ENCODE measurements around the gene SFI1.

SFI1 gene

DNA sequence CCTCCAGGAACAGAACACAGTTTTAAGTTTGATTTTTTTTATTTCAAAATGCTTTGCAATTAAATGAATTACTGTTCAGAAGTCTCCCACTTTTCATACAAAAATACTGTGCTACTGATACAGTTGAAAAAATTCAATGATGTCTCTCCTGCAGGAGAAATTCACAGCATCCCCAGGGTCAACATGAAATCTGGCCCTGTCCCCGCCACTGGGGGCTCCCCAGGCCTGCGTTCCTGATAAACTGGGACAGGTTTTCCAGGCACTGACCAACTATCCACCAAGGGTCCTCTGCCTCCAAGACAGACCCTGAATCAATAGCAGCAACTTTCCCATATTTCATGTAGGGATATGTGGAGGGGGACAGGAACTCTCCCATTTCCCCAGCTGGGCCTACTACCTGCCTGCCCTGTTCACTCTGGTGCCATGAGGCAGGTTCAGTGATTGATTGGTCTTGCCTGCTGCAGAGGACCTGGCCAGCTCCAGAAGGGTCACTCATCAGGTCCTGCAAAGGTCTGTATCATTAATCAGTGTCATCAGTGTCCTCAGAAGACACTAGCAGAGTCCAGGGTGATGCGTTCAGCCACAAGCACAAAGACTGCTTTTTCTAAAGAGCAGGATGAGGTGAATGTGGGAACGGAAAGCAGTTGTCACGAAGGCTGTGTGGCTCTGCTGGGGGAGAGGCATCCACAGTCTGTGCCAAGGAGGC, 122.3 kb downstream of the SFI1 start:
- DNase-seq: no peak

DNA sequence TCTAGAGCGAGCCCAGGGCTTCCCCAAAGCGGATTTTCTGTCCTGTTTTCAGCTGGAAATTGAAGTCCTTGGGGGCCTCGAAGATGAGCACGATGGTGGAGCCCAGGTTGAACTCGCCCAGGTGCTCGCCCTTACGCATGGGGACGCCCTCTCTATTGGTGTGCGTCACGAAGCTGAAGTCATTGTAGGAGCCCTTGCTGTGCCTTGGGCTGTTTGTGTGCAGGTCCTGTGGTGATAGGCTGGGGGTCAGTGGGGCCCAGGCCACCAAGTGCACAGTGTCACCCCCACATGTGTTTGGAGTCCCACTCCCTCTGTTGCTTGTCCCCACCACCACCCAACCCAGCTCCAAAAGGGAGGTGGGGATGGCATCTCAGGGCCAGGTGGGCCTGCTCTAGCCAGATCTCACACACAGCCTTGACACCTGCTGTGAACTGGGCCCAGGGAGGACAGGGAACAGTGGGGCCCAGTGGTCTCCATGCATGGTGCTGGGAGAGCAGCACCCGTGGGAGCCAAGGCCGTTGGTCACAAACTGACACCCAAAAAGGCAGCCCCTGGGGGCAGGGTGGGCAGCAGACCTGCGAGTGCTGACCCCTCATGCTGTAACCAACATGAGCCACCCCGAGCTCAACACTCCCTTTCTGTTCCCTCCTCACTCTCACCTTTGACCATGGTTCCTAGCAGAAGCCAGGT, 123.4 kb downstream of the SFI1 start:
- no peak for DNase-seq

DNA sequence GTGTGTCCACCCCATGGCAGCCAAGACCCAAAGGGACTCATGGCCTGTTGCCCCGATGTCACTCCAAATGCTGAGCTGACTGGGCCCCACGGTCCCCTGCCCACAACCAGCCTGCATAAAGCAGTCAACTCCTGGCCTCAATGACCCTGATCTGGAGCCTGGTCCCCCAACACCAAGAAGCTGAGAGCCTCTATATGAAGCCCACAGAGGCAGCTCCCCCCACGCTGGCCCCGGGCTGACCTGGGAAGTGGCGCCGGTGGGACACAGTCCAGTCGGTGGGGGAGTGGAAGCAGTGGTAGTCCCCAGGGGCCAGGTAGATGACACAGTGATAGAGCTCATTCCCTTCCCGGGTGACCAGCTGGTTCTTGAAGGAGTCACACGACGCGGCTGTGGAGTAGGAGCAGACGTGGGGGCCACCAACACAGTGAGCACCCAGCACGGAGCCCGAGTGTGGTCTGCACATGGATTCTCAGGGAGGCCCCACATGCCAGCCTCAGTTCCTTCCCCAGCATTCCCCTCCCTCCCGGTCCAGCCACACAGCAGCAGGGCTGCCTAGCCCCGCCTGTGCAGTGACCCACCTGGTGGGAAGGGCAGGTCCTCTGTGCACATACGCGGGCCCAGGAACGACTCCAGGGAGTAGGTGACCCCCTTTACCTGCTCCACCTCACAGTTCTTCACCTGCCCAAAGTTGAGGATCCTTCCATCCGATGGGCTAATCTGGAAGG, 124.6 kb downstream of the SFI1 start:
- DNase-seq: no peak

DNA sequence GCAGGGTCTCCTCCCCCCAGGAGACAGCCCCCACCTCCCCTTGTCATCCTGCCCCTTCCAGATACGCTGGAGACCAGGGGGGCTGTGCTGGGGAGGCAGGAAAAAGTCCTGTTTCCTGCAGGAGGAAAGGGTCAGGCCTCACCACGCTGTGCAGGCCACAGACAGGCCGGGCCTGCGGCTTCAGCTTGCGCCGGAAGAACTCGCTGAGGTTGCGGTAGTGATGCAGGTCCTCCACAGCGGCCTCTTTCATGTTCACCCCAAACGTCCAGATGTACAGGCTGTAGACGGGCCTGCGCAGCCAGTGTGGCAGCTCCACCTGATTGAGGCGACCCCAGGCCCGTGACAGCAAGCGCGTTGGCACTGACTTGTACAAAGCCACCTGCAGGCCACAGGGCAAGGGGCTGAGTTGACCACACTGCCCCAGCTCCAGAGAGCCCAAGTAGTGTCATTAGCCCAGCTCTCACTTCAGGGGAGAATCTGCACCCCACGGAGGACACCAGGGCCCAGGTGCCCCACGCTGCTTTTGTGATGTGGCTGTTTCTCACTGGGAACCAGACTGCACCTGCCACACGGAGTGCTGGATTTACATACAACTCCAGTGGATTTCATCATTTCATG, 125.3 kb downstream of the SFI1 start:
- DNase-seq: no peak

DNA sequence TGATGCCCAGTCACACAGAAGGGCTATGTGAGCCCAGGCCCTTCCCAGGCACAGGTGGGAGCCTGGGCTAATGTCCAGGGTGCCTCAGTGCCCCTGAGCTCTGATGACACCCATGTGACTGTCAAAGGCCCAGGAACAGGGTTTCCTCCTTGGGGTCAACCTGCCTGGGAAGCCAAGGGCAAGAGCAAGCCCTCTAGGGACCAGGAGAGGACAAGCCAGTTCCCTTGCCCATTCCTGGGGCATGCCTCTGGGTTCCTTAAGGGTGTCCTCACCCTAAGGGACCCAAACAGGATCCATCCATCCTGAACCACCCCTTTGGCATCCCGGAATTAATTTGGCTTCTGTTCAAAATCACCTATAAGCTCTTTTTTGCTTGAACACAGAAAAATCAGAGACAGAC, 126.6 kb downstream of the SFI1 start:
- no peak for DNase-seq

DNA sequence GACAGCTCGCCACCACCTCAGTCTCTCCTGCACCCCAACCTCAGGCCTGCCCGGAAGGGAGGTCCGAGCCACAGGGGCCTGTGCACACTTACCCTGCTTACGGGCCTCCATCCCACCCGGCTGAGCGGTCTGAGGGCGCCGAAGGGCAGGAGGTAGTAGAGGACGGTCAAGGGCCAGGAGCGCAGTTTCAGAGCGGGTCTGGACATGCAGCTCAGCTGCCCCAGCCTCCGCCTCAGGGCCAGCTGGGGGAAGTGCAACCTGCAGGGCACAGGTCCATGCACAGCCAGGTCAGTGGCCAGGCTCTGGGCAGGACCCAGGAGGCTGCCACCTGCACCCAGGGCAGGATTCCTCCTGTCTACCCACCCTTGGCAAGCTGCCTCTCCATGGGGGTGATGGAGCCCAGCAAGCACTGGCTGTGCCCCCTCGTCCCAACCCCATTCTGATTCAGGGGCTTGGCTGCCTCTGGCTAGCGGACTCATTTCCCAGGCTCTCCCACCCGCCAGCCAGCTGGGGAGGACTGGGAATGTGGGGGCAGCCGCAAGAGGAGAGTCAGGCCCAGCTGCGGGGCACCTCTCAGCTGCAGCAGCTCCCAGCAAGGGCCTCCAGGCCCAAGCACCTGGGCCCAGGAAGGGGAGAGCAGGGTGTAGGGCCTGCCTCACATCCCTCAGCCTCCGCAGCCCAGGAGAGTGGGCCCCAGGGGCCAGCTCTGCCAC, 127.4 kb downstream of the SFI1 start:
- DNase-seq: no peak

DNA sequence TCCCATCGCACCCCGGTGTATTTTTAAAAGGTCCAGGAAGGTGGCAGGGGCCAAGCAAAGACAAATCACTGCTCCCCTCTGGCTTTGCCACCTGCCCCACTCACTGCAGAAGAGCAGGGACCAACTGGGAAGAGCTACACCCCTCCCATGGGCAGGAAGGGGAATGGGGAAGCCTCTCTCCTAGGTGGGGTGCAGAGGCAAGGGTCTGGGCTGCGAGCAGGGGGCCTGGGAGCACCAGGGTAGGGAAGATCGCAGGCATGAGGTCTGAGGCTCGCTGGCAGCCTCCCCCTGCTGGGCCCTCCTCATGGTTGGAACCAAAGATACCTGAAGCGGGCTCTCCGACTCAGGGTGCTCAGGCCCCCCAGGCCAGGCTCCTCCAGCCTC, 128.9 kb downstream of the SFI1 start:
- no peak for DNase-seq

DNA sequence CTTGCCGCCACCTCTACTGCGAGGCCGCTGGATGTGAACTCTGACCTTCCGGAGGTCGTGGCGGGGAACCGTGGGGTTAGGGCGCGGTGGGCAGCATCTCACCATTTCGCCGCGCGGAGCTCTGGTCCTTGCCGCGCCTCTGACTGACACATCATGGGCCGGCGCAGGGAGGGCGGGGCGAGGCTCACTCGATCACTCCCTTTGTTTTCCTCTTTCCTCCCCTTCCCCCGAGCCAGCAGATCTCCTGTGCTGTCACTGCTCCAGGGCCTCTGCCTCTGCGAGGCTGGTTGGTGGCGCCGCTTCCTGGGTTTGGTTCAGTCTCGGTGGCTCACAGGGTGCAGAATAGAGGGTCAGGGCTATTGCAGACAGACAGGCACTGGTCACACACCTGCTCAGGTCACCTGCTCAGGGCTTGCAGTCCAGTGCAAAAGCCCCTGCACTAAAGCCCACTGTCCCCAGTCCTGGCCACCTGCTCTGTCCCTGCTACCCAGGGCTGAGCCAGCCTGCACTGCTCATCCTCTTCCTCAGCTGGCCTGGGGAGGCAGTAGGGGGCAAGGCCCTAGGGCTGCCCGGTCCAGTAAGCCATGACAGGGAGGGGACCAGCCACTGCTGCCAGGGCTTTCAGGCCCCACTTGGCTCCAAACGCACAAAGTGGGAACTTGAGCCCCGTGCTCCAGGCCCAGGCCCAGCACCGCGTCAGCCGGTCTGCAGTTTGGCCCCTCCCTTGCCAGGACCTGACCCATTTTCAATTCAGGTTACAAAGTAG, 129.5 kb downstream of the SFI1 start:
- no peak for DNase-seq

DNA sequence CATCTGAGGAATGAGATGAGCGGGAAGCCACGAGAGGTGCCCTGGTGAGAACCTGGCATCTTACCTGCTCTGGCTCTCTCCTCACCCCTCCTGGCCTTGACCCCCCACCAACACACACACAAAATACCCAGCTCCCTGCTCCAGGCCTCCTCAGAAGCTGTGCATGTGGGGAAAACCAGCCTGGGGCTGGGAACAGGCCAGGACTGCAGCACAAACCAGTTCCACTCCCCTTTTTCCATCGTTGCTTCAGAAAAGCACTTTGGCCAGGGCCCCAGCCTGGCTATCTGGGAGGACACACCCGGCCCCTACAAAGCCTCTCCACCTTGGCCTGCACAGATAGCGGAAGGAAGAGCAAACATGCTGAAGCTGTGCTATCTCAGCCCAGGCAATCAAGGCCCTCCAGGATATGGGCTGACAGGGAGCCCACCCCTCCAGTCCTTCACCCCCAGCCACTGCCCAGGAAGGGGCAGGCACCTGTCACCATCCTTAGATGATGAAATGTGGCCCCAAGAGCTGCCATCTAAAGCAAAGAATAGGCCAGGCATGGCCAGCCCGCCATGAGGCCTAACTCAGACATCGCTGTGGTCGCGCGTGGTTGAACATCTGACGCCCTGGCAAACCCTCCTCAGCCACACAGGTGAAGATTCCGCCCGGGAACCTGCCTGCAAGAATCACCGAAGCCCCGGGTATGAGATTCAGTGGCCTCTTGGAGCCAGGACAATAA, 130.3 kb downstream of the SFI1 start:
- DNase-seq: no peak

DNA sequence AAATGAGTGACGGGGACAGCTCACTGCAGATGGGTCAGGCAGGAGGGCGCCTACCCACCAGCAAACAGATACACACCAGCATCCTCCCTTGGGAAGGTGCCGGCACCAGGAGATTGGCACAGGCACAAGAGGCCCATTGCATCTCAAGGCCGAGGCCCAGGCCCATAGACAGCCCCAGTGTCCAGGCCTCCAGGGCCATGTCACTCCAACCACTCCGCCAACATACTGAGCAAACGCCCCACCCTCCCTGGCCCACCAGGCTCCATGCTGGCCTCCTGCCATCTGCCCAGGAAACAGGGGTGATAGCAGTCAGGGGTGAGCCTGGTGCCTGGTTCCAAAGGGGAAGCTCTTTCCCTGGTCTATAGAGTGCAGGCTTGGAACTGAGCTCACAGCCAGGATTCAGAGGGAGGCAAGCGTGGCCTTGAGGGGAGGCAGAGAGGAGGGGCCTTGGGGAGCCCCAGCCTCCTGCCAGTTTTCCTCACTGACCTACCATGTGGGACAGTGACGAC, 130.9 kb downstream of the SFI1 start:
- no peak for DNase-seq

DNA sequence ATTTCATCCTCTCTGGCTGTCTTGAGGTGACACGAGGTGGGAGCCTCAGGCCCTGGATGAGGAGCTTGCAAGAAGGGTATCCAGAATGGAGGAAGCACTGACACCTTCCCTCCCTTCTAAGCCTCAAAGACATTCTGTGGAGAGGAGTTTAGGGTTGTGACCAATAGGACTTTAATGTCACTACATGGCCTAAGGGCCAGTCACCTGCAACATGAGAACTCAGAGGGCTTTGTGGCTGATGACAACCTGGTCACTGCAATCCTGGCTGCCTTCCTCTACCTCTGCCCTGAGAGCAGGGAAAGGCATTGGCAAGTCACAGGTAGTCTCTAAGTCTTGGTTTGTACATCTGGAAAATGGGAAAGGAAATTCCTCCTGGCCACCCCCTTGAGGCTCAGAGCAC, 132.0 kb downstream of the SFI1 start:
- no peak for DNase-seq

DNA sequence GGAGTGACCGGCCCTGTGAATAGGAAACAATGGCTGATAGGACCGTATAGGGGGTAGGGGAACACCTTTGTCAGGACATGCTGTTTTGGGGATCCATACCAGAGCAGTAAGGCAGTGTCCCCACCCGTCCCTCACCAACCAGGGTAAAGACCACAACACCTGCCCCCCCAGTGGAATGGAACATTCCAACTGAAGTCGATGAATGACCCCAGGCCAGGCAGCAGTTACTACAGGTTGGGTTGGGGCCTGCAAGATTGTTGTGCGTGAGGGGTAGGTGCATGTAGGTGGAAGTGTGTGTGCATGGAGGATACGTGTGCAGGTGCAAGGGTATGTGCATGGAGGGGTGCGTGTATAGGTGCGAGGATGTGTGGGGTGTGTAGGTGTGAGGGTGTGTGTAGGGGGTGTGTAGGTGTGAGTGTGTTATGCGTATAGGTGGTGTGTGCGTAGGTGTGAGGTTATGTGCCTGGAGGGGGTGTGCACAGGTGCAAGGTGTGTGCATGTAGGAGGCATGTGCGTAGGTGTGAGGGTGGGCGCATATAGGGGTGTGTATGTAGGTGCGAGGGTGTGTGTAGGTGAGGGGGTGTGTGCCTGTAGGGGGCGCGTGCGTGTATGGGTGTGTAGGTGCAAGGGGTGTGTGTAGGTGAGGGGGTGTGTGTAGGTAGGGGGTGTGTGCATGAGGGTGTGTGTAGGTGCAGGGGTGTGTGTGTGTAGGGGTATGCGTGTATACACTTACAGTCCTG, 132.8 kb downstream of the SFI1 start:
- DNase-seq: no peak

DNA sequence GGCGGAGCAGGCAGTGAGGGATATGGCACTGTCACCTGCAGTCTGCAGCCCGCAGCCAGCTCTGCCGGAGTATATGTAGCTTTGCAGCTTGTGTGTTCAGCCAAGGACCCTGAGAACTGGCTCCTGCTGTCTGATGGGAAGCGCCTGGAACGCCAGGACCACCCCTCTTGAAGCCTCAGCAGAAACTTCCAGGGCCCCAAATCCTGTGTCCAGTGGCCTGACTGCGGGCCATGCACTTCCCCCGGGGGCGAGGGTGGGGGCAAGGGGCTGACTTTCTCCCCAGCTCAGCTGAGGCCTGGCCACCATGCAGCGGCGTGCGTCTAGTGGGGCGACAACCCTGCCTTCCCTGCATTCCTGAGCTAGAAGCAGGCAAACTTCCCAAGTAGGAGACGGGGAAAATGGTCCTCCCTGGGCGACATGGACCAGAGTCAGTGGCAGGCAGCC, 133.4 kb downstream of the SFI1 start:
- no peak for DNase-seq

DNA sequence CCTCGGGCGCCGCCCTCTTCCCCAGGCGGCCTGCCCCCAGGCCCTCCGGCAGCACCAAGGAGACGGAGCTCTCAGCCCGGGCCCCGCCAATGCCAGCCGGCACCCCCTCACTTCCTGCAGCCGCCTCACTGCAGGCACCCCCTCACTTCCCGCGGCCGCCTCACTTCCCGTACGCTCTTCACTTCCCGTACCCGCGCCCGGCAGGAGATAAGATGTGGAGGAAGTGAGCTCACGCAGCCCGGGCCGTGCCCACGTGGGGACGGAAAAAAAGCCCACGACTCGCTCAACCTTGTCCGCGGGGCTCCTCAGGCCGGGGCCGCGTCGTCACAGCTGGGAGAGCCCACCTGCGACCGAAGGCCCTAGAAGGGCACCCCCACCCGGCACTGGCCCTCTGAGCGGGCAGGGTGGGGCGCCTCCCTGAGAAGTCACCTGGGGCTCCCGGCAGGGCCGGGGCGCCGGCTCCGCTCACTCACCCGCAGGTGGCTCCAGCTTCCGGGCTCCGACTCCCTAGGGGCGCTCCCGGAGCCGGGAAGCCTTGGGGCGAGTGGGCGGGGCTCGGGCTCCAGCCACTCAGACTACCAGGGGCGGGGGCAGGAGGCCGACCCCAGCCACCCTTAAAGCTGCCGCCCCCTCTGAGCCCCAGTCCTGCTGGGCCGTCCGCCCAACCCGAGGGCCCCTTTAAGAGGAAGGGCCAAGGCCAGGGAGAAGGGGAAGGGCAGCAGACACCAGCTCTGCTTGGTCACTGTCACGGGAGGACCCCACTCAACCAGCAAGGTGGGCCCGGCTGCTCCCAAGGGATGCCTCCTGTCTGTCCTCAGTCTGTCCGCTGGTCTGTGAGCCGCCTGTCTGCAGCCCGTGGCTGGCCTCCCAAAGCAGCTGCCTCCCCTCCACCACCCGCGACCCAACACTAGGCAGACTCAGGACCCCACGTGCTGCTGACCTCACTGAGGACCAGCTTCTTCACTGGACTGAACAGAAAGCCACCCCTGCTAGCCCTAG, 134.3 kb downstream of the SFI1 start:
- DNase-seq: peak; percentile 69

DNA sequence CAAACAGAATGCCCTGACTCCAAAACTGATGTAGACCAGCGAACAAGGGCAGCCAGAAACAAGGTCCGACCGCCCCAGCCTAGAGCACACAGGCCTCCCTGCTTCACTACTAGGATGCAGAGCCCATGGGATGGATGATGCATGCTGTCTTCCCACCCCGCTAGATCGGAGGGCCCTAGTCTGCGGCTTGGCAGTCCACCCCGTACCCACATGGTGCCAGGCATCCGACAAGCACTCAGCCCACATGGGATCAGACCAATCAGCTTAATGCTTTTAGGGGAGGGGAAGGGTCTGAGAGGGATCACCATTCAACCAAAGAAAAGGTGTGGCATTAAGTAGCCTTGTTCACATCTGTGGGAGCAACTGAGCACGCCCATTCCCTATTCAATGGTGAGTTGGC, 135.1 kb downstream of the SFI1 start:
- no peak for DNase-seq

DNA sequence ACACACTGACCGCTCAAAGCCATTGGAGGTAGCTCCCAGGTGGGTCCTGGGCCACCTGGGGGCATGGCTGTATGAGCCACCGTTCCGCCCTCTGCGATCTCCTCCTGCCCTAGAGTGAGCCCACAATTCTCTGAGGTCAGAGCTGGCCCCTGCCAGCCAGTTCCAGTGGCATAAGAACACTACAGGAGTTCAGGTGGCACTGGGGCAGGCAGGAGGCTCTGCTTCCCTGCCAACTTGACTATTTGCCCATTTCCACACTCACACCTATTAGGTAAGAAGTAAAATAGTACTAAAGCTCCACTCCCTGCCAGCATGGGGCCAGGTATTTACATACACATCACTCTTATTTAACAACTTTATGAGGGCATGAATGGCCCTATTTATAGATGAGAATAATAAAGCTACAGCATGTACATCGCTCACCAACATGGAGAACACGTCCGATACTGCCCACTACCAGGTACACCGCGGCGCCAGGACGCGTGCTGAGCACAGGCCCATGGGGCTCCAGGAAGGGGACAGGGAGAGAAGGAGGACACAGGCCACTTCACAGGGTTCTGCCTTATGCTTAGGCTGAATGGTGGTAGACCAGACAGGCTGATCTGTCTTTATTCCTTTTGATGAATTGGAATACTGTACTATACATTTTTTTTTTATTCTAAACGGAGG, 139.4 kb downstream of the SFI1 start:
- no peak for DNase-seq

DNA sequence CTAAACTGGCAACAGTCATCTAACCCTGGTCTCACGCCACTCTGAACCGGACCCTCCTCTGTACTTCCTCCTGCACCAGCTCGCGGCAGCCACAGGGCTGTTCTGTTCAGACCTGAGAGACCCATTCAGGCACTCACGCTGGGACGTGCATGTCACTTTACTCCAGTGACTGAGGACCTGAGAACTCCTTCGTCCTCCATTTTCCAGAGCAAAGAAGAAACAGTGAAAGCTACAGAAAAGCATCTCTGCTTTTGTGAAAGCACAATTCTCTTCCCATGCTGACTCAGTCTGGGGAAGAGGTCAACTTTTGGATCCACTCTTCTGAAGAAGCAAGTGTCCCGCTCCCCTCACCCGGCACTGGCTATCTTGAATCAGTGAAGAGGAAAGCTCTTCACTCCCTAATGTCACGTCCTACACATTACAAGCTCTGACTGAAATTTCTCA, 141.1 kb downstream of the SFI1 start:
- DNase-seq: no peak

DNA sequence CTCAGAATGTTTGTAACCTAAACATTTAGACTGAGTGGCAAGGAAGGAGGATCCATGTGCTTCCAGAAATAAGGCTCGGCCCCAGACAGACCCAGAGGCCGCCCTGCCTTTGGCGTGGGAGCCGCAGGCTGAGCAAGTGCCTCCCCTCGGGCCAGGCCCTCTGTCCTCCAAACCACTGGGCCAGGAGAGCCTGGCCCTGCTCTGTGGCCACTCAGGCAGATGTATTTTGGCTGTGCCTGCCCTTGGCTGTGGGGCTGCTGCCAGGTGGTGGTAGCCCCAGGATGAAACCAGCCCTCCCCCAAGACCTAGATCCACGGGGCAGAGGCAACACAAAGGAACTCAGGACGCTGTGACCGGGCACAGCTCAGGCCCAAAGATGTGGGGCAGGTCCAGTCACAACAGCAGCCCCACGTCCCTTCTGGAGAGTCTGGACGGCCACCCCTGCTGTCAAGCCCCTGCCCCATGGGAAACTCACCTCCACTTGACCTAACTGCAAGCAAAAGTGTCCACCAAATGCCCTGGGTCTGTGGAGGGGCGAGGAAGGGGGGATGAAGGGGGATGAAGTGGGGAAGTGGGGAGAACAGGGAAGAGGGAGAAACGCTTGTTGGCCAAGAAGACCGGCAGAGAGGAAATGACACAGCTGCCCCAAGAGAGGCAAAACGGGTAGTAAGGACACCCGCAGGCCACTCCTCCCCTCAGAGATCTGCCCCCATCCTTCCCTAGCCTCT, 141.7 kb downstream of the SFI1 start:
- no peak for DNase-seq
